WI38 (cell line): ENCODE results near the gene ALK.

Experiments
- H3K4me3 ChIP-seq: 2 replicates; pipeline ENCODE4 v1.5.1; 2011; ENCODE audit warnings: low read depth, mild to moderate bottlenecking, control low read depth, low read length
- CTCF ChIP-seq: IDR thresholded peaks from 2 replicates; pipeline ENCODE4 v1.5.1; 2012; ENCODE audit warnings: low read depth, mild to moderate bottlenecking, control low read depth, low read length

Gene ALK

GRCh38 chr2:29377788-29378187 is 543.6 kb downstream of the ALK start:
- no peak for TF ChIP-seq CTCF
- no peak overlapping the region for H3K4me3 ChIP-seq

- no peak for TF ChIP-seq CTCF
- no peak overlapping the region for H3K4me3 ChIP-seq
Measured at GRCh38 chr2:29376541-29376940, 544.8 kb downstream of the ALK start.

GRCh38 chr2:29375843-29376242 is 545.5 kb downstream of the ALK start:
- no peak for TF ChIP-seq CTCF
- H3K4me3 ChIP-seq = no peak overlapping the region

GRCh38 chr2:29374823-29375222 is 546.6 kb downstream of the ALK start:
- H3K4me3 ChIP-seq = no peak overlapping the region
- no peak for TF ChIP-seq CTCF

GRCh38 chr2:29373870-29374269 is 547.5 kb downstream of the ALK start:
- no peak overlapping the region for H3K4me3 ChIP-seq
- no peak for TF ChIP-seq CTCF

- no peak overlapping the region for H3K4me3 ChIP-seq
- TF ChIP-seq CTCF = no peak
Measured at GRCh38 chr2:29372185-29372584, 549.2 kb downstream of the ALK start.

GRCh38 chr2:29370581-29371125 is 550.7 kb downstream of the ALK start:
- no peak for TF ChIP-seq CTCF
- H3K4me3 ChIP-seq = no peak overlapping the region
